Stimulated activated CD8-positive, alpha-beta memory T cell treated with anti-CD3 and anti-CD28 coated beads, Interleukin-15, amount 100 ng/mL, for 1 hour (primary cell): ENCODE measurements around the gene KDELR1.

Experiments
- DNase-seq: peaks from one replicate; pipeline ENCODE4 v3.0.0-alpha.2; 2020; ENCODE audit warnings: low read depth

The KDELR1 gene

GRCh38 chr19:48371367-48371766, 20.0 kb downstream of the KDELR1 start:
- no peak for DNase-seq

GRCh38 chr19:48370955-48371354, 20.4 kb downstream of the KDELR1 start:
- no peak for DNase-seq

- DNase-seq = no peak
Observed at GRCh38 chr19:48368936-48369335, 22.4 kb downstream of the KDELR1 start.

GRCh38 chr19:48367855-48368254, 23.5 kb downstream of the KDELR1 start:
- DNase-seq = no peak

GRCh38 chr19:48365602-48366001, 25.7 kb downstream of the KDELR1 start:
- DNase-seq = no peak

- no peak for DNase-seq
Observed at GRCh38 chr19:48364598-48365348, 26.6 kb downstream of the KDELR1 start.

- peak; percentile 91 for DNase-seq
Observed at GRCh38 chr19:48363810-48364597, 27.3 kb downstream of the KDELR1 start, which contains the start of the genes SYNGR4 and TMEM143. TSS of gene SYNGR4 (plus strand) at chr19:48364367. CDS start at chr19:48365843, 1,476 bp downstream. TSS of gene TMEM143 (minus strand) at chr19:48363940. CDS start at chr19:48363920, 20 bp downstream.

GRCh38 chr19:48363500-48363809, 27.9 kb downstream of the KDELR1 start:
- no peak for DNase-seq

- peak; percentile 78 for DNase-seq
Observed at GRCh38 chr19:48362716-48363499, 28.4 kb downstream of the KDELR1 start.

GRCh38 chr19:48361912-48362311, 29.4 kb downstream of the KDELR1 start:
- DNase-seq = no peak

GRCh38 chr19:48359123-48359522, 32.2 kb downstream of the KDELR1 start:
- no peak for DNase-seq

GRCh38 chr19:48355365-48355954, 35.9 kb downstream of the KDELR1 start:
- no peak for DNase-seq

- DNase-seq = no peak
Observed at GRCh38 chr19:48354332-48354992, 36.9 kb downstream of the KDELR1 start.

GRCh38 chr19:48353677-48354076, 37.7 kb downstream of the KDELR1 start:
- no peak for DNase-seq

- peak; percentile 70 for DNase-seq
Observed at GRCh38 chr19:48351341-48351752, 40.0 kb downstream of the KDELR1 start.

GRCh38 chr19:48350856-48351255, 40.5 kb downstream of the KDELR1 start:
- no peak for DNase-seq

- no peak for DNase-seq
Observed at GRCh38 chr19:48348737-48349136, 42.6 kb downstream of the KDELR1 start.

GRCh38 chr19:48348045-48348444, 43.3 kb downstream of the KDELR1 start:
- DNase-seq = no peak

GRCh38 chr19:48346191-48346590, 45.2 kb downstream of the KDELR1 start:
- no peak for DNase-seq

GRCh38 chr19:48344892-48345291, 46.5 kb downstream of the KDELR1 start:
- DNase-seq = no peak

- DNase-seq = no peak
Observed at GRCh38 chr19:48342841-48343540, 48.4 kb downstream of the KDELR1 start.
